Measurements from ENCODE around the gene HOXB5. TPM values are rescaled to one million over a fixed set of nuclear protein-coding genes. Genes with fewer than 3 reads are reported as not detected.

Gene HOXB5
- total and polyA plus RNA-seq, 2 of the 4 experiments (the other 2 are of a cell fraction): 0.54 to 18.0 TPM

GRCh38 chr17:48550502-48551213, 42.9 kb downstream of the HOXB5 start:
- POLR2A ChIA-PET (ENCODE audit: unreplicated experiment): interaction anchor here (0.7 to 1.2 kb wide), 3 partner anchors 13 to 720 kb away, joined by 3 read pairs; no protein-coding TSS in a partner anchor
- peak overlapping the region; percentile 79 for H3K9ac ChIP-seq (ENCODE audit: low read depth, low read length)

More at GRCh38 chr17:48550502-48551213, 42.9 kb downstream of the HOXB5 start:
- H3K23ac ChIP-seq (ENCODE audit: low read depth, low read length): peak overlapping the region; percentile 55
- DNase-seq: peak; percentile 40
- peak overlapping the region; percentile 56; the same call in 1 of the 2 replicates for H3K14ac ChIP-seq (replicated peaks; ENCODE audit: low read depth, low read length)
- peak overlapping the region; percentile 96 for H3K27ac ChIP-seq (ENCODE audit: insufficient read depth, low read length)
- no peak for TF ChIP-seq MXI1 (IDR thresholded peaks at IDR 0.05; ENCODE audit: borderline replicate concordance, low read depth, low read length)
- TF ChIP-seq CTCF (conservative IDR thresholded peaks at IDR 0.05; ENCODE audit: low read depth, low read length): peak; percentile 43
- TF ChIP-seq RAD21 (IDR thresholded peaks at IDR 0.05; ENCODE audit: low read length): peak; percentile 37; the same call in 1 of the 2 replicates
- peak; percentile 23; the same call in 1 of the 2 replicates for TF ChIP-seq SMC3 (IDR thresholded peaks at IDR 0.05; ENCODE audit: low read depth, low read length)
- H3K27me3 ChIP-seq (ENCODE audit: control insufficient read depth, insufficient read depth, low read length): no peaks in the 10 kb centered on the region
- H3K9me1 ChIP-seq (ENCODE audit: insufficient read depth, low read length): peaks cover 2% of the 10 kb centered on the region; the same call in 1 of the 2 replicates
- peak overlapping the region; percentile 51 for H3K18ac ChIP-seq (ENCODE audit: low read depth, low read length)
- no peaks in the 10 kb centered on the region for H3K9me3 ChIP-seq (ENCODE audit: control insufficient read depth, insufficient read depth, low read length)
- H4K20me1 ChIP-seq (ENCODE audit: insufficient read depth, low read length): no peaks in the 10 kb centered on the region
- BruUV-seq (replicated peaks): no TSS peak
- peaks cover 4 to 19% of the 10 kb centered on the region in 2 experiments; a peak in 2 of 4 replicates for H3K79me1 ChIP-seq (ENCODE audit: low read depth in 1 of 2, low read length in 2 of 2)
- 2% methylated on average over 20 of the region's 70 CpGs; no CpG with 5 or more reads in 1 of the 2 experiments for WGBS, 2 experiments (ENCODE audit: extremely low coverage in 2 of 2, insufficient read length in 1 of 2)
- H3K56ac ChIP-seq (ENCODE audit: extremely low read depth, insufficient read depth, low read length): peak overlapping the region; percentile 88; the same call in 1 of the 2 replicates
- H2AK9ac ChIP-seq (replicated peaks; ENCODE audit: low read depth, low read length, poor library complexity): peak overlapping the region; percentile 91
- H2BK120ac ChIP-seq (ENCODE audit: low read depth, low read length): peak overlapping the region; percentile 97
- H2AK5ac ChIP-seq (ENCODE audit: low read depth, low read length): no peak overlapping the region; the same call in 1 of the 2 replicates
- peak overlapping the region; percentile 93; the same call in 1 of the 2 replicates for H2BK20ac ChIP-seq (ENCODE audit: low read depth, low read length)
- peak overlapping the region; percentile 74 for H3K4me2 ChIP-seq (ENCODE audit: low read depth, low read length)
- H3K4ac ChIP-seq (ENCODE audit: low read depth, low read length): peak overlapping the region; percentile 98
- H2AFZ ChIP-seq (replicated peaks; ENCODE audit: low read length, poor library complexity): peak overlapping the region; percentile 37
- no peak for ATAC-seq (ENCODE audit: low read depth)
- in situ Hi-C loops (cut with MboI; ENCODE audit: low sequenced_read_pairs): no loop called here
- H2BK15ac ChIP-seq (ENCODE audit: low read depth, low read length): 0 out of 3 replicates have a peak overlapping the region, but pooled peaks have one; percentile 94
- peak overlapping the region; percentile 63 to 96 for H4K8ac ChIP-seq (ENCODE audit: low read depth in 2 of 2, low read length in 2 of 2)
- H4K91ac ChIP-seq (ENCODE audit: insufficient read depth, low read depth, low read length): peak overlapping the region; percentile 98
- H4K5ac ChIP-seq (ENCODE audit: low read depth, low read length): peak overlapping the region; percentile 90
- peak overlapping the region; percentile 95 for H2BK5ac ChIP-seq (ENCODE audit: low read depth, low read length, poor library complexity, severe bottlenecking)
- peaks cover 33% of the 10 kb centered on the region for H3K36me3 ChIP-seq (ENCODE audit: control insufficient read depth, insufficient read depth, low read length)
- CTCF ChIA-PET: interaction anchor here (1.1 kb wide), 1 partner anchor 64 kb away, joined by 5 read pairs; no protein-coding TSS in a partner anchor
- peak overlapping the region; percentile 25 for H3K4me3 ChIP-seq (ENCODE audit: insufficient read depth, low read depth, low read length)
- peaks cover 43% of the 10 kb centered on the region for H3K4me1 ChIP-seq (ENCODE audit: control insufficient read depth, insufficient read depth, low read length)
- intact Hi-C loops (cut with micrococcal nuclease): no loop called here
- dilution Hi-C loops (cut with HindIII; ENCODE audit: low sequenced_read_pairs, unreplicated experiment): no loop called here
